Measurements from ENCODE around the gene SPOUT1.
"Not testable (repeated sequence)": the region's sequence is repeated elsewhere in the genome, so short reads cannot be mapped to it uniquely, and the experiment has no call there.

DNA sequence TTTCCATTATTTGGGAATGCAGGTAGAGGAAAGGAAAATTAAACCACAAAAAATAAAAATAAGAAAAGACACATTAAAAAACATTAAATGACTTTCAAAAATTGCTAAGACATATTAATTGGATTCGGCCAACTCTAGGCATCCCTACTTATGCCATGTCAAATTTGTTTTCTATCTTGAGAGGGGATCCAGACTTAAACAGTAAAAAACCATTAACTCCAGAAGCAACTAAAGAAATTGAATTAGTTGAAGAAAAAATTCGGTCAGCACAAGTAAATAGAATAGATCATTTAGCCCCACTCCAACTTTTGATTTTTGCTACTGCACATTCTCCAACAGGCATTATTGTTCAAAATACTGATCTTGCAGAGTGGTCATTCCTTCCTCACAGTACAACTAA is 23.1 kb upstream of the SPOUT1 start:
- not testable (repeated sequence) for TF ChIP-seq EP300 (IDR thresholded peaks at IDR 0.05)
- TF ChIP-seq, protein P1, sequence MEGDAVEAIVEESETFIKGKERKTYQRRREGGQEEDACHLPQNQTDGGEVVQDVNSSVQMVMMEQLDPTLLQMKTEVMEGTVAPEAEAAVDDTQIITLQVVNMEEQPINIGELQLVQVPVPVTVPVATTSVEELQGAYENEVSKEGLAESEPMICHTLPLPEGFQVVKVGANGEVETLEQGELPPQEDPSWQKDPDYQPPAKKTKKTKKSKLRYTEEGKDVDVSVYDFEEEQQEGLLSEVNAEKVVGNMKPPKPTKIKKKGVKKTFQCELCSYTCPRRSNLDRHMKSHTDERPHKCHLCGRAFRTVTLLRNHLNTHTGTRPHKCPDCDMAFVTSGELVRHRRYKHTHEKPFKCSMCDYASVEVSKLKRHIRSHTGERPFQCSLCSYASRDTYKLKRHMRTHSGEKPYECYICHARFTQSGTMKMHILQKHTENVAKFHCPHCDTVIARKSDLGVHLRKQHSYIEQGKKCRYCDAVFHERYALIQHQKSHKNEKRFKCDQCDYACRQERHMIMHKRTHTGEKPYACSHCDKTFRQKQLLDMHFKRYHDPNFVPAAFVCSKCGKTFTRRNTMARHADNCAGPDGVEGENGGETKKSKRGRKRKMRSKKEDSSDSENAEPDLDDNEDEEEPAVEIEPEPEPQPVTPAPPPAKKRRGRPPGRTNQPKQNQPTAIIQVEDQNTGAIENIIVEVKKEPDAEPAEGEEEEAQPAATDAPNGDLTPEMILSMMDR (IDR thresholded peaks at IDR 0.05) = not testable (repeated sequence)

All from tibial nerve (tissue), 4 donors.